ENCODE results near the gene SHANK3.

GRCh38 chr22:50641696-50642607, 30.7 kb upstream of the SHANK3 start:
- no peak; the same call in 1 of the 2 replicates for TF ChIP-seq CTCF (IDR thresholded peaks at IDR 0.05)
- TF ChIP-seq ELF1 (IDR thresholded peaks at IDR 0.05) = no peak
- no peak for TF ChIP-seq GABPA (IDR thresholded peaks at IDR 0.05; ENCODE audit: low read depth)
- no peak for TF ChIP-seq USF2 (IDR thresholded peaks at IDR 0.05; ENCODE audit: borderline replicate concordance, low read depth, low read length)
- TF ChIP-seq JUND (IDR thresholded peaks at IDR 0.05) = no peak
- no peak for TF ChIP-seq ZBTB33 (IDR thresholded peaks at IDR 0.05; ENCODE audit: borderline replicate concordance, low read depth)
- TF ChIP-seq MAX (IDR thresholded peaks at IDR 0.05; ENCODE audit: low read depth) = no peak
- TF ChIP-seq REST (IDR thresholded peaks at IDR 0.05; ENCODE audit: low read depth, low read length) = no peak
- TF ChIP-seq MXI1 (IDR thresholded peaks at IDR 0.05; ENCODE audit: low read depth, low read length) = no peak
- TF ChIP-seq GATA2 (CRISPR knock-in tag; IDR thresholded peaks at IDR 0.05) = no peak
- no peak for TF ChIP-seq SMC3 (IDR thresholded peaks at IDR 0.05; ENCODE audit: low read depth, low read length)
